H1 (cell line): ENCODE results near the gene CDKN1A.

Source experiments
- CHD2 ChIP-seq: IDR thresholded peaks from 2 replicates; pipeline ENCODE4 v1.6.1; 2012; ENCODE audit warnings: low read length, improper control_type of control experiment
- FOSL1 ChIP-seq: IDR thresholded peaks from 2 replicates; pipeline ENCODE4 v1.6.1; 2011; ENCODE audit warnings: mild to moderate bottlenecking, low read depth, low read length, moderate library complexity; ENCODE audit not compliant: insufficient read depth
- GABPA ChIP-seq: IDR thresholded peaks from 2 replicates; pipeline ENCODE4 v1.6.1; 2011; ENCODE audit warnings: mild to moderate bottlenecking, low read length, moderate library complexity, borderline replicate concordance; ENCODE audit not compliant: insufficient read depth
- POLR2A ChIP-seq, 2 experiments: IDR thresholded peaks; 1 replicate in 1 of 2; 2 replicates in 1 of 2; pipeline ENCODE4 v1.6.1; 2011; ENCODE audit warnings: low read depth in 2 of 2, low read length in 2 of 2, mild to moderate bottlenecking in 2 of 2; ENCODE audit errors: control extremely low read depth in 1 of 2
- RAD21 ChIP-seq, 2 experiments: IDR thresholded peaks in 1 of 2; conservative IDR thresholded peaks in 1 of 2; 2 replicates each; pipeline ENCODE4 v1.6.1; 2011; ENCODE audit warnings: low read depth in 2 of 2, low read length in 2 of 2, improper control_type of control experiment in 1 of 2, inconsistent platforms in 1 of 2, mild to moderate bottlenecking in 1 of 2, moderate library complexity in 1 of 2
- SIX5 ChIP-seq: IDR thresholded peaks from 2 replicates; pipeline ENCODE4 v1.6.1; 2011; ENCODE audit warnings: mild to moderate bottlenecking, low read depth, low read length
- SP2 ChIP-seq: IDR thresholded peaks from 2 replicates; pipeline ENCODE4 v1.6.1; 2012; ENCODE audit warnings: mild to moderate bottlenecking, low read length, inconsistent platforms
- TAF1 ChIP-seq: IDR thresholded peaks from 2 replicates; pipeline ENCODE4 v1.6.1; 2011; ENCODE audit warnings: mild to moderate bottlenecking, low read depth, low read length
- TBP ChIP-seq: IDR thresholded peaks from 2 replicates; pipeline ENCODE4 v1.6.1; 2011; ENCODE audit warnings: low read depth, low read length, improper control_type of control experiment
- TF ChIP-seq, protein P1 (sequence below), 3 experiments: IDR thresholded peaks; 1 replicate in 2 of 3; 2 replicates in 1 of 3; pipeline versions ENCODE4 v1.5.1 to v1.6.1; 2011; ENCODE audit warnings: low read length in 3 of 3, mild to moderate bottlenecking in 3 of 3, inconsistent platforms in 2 of 3, low read depth in 1 of 3, moderate library complexity in 1 of 3; ENCODE audit not compliant: insufficient read depth in 1 of 3; ENCODE audit errors: control extremely low read depth in 1 of 3

- TF ChIP-seq, protein P1, sequence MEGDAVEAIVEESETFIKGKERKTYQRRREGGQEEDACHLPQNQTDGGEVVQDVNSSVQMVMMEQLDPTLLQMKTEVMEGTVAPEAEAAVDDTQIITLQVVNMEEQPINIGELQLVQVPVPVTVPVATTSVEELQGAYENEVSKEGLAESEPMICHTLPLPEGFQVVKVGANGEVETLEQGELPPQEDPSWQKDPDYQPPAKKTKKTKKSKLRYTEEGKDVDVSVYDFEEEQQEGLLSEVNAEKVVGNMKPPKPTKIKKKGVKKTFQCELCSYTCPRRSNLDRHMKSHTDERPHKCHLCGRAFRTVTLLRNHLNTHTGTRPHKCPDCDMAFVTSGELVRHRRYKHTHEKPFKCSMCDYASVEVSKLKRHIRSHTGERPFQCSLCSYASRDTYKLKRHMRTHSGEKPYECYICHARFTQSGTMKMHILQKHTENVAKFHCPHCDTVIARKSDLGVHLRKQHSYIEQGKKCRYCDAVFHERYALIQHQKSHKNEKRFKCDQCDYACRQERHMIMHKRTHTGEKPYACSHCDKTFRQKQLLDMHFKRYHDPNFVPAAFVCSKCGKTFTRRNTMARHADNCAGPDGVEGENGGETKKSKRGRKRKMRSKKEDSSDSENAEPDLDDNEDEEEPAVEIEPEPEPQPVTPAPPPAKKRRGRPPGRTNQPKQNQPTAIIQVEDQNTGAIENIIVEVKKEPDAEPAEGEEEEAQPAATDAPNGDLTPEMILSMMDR (IDR thresholded peaks at IDR 0.05; ENCODE audit: control extremely low read depth in 1 of 3, insufficient read depth in 1 of 3, low read depth in 1 of 3, low read length in 3 of 3): no peak
- TF ChIP-seq TAF1: no peak
- no peak for TF ChIP-seq TBP
- TF ChIP-seq SIX5: no peak
- TF ChIP-seq POLR2A (IDR thresholded peaks at IDR 0.05; ENCODE audit: control extremely low read depth in 1 of 2, low read depth in 2 of 2, low read length in 2 of 2): no peak
- no peak for TF ChIP-seq SP2
- TF ChIP-seq RAD21 (IDR thresholded peaks at IDR 0.05 in 1 of 2, conservative IDR thresholded peaks at IDR 0.05 in 1 of 2; ENCODE audit: low read depth in 2 of 2, low read length in 2 of 2): no peak
- no peak for TF ChIP-seq CHD2
- no peak for TF ChIP-seq FOSL1
- TF ChIP-seq GABPA: no peak
Observed at GRCh38 chr6:36650848-36651478, 27.6 kb upstream of the CDKN1A start.
